Gastrocnemius medialis (tissue), 4 donors: Measurements from ENCODE around the gene SH2B3.

Experiments
- POLR2A ChIP-seq, 2 donors: fragments of 450-650 bp; IDR thresholded peaks; one replicate each; pipeline ENCODE4 v1.6.1; 2017; ENCODE audit warnings: antibody characterized with exemption in 2 of 2, mild to moderate bottlenecking in 2 of 2, moderate library complexity in 2 of 2
- TF ChIP-seq, protein P1 (sequence below), 5 experiments: fragments of 450-650 bp in 3 of 5; fragments of 200-600 bp in 2 of 5; sonication (generic) in 2 of 5; IDR thresholded peaks in 4 of 5; conservative IDR thresholded peaks in 1 of 5; 1 replicate in 4 of 5; 2 replicates in 1 of 5; pipeline ENCODE4 v1.5.1; 2016 to 2019; ENCODE audit warnings: antibody characterized with exemption in 5 of 5, mild to moderate bottlenecking in 3 of 5, moderate library complexity in 3 of 5

DNA sequence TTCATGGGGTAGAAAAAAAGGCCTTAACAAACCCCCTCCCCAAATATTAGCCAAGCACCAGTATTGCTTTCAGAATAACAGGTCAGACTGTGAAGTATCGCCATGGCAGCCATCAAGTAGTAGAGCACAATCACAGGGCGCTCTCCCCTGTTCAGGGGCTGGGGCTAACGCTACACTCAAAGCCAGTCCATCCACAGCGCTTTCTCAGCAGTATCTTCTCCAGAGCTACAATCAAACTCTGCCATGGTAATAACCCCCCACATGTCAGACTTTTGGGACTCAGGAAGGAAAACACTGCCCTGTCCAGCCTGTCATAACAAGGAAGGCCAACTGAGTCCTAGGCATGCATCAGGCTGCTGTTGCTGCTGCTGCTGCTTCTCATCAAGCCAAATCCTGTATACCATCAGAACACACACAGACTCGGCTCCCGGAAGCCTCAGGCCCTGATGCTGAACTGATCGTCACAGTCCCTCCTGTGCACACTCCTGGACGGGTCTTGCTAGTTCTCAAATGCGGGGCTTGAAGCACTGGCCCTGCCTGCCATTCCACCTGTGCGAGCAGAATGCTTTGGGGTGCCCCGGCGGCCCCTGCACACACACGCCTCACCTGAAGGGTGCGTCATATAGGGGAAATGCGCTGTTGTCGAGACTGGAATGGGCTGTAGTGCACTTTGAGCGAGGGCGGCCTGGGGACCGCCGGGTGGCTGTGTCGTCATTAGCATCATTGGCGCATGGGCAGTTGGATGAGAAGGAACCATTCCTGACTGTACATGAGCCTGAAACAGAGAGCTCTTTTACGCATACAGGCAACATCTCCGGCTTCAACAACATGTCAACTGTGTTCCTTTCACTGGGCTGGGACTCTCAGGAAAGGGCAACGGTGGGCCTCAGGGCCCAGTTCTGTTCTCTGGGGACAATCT lies 47.6 kb downstream of the SH2B3 start:
- TF ChIP-seq, protein P1, sequence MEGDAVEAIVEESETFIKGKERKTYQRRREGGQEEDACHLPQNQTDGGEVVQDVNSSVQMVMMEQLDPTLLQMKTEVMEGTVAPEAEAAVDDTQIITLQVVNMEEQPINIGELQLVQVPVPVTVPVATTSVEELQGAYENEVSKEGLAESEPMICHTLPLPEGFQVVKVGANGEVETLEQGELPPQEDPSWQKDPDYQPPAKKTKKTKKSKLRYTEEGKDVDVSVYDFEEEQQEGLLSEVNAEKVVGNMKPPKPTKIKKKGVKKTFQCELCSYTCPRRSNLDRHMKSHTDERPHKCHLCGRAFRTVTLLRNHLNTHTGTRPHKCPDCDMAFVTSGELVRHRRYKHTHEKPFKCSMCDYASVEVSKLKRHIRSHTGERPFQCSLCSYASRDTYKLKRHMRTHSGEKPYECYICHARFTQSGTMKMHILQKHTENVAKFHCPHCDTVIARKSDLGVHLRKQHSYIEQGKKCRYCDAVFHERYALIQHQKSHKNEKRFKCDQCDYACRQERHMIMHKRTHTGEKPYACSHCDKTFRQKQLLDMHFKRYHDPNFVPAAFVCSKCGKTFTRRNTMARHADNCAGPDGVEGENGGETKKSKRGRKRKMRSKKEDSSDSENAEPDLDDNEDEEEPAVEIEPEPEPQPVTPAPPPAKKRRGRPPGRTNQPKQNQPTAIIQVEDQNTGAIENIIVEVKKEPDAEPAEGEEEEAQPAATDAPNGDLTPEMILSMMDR (IDR thresholded peaks at IDR 0.05 in 4 of 5, conservative IDR thresholded peaks at IDR 0.05 in 1 of 5), result no peak
- no peak for TF ChIP-seq POLR2A (IDR thresholded peaks at IDR 0.05)
